ENCODE data around the gene ERC2.
A peak's percentile ranks its signal among the peaks of the same experiment; 100 is the strongest.

ERC2 gene

GRCh38 chr3:56001537-56001936 is 466.7 kb downstream of the ERC2 start:
- no peak for DNase-seq (ENCODE audit: low spot score)

GRCh38 chr3:55989366-55989765 is 478.9 kb downstream of the ERC2 start:
- no peak for DNase-seq (ENCODE audit: low spot score)

- DNase-seq (ENCODE audit: low spot score), result peak; percentile 18
Observed at GRCh38 chr3:55988905-55989304, 479.4 kb downstream of the ERC2 start.

GRCh38 chr3:55984626-55985025 is 483.6 kb downstream of the ERC2 start:
- DNase-seq (ENCODE audit: low spot score), result peak; percentile 18

- peak; percentile 14 for DNase-seq (ENCODE audit: low spot score)
Observed at GRCh38 chr3:55978953-55979352, 489.3 kb downstream of the ERC2 start.

GRCh38 chr3:55974421-55975165 is 493.7 kb downstream of the ERC2 start:
- DNase-seq (ENCODE audit: low spot score), result no peak

- DNase-seq (ENCODE audit: low spot score), result no peak
Observed at GRCh38 chr3:55969634-55970033, 498.6 kb downstream of the ERC2 start.

- no peak for DNase-seq (ENCODE audit: low spot score)
Observed at GRCh38 chr3:55968331-55968730, 499.9 kb downstream of the ERC2 start.

- no peak for DNase-seq (ENCODE audit: low spot score)
Observed at GRCh38 chr3:55966566-55966965, 501.7 kb downstream of the ERC2 start.

GRCh38 chr3:55965776-55966175 is 502.5 kb downstream of the ERC2 start:
- no peak for DNase-seq (ENCODE audit: low spot score)

GRCh38 chr3:55964491-55964985 is 503.7 kb downstream of the ERC2 start:
- no peak for DNase-seq (ENCODE audit: low spot score)

GRCh38 chr3:55963601-55964000 is 504.7 kb downstream of the ERC2 start:
- no peak for DNase-seq (ENCODE audit: low spot score)

- no peak for DNase-seq (ENCODE audit: low spot score)
Observed at GRCh38 chr3:55959471-55960080, 508.7 kb downstream of the ERC2 start.

GRCh38 chr3:55958605-55959004 is 509.7 kb downstream of the ERC2 start:
- DNase-seq (ENCODE audit: low spot score), result no peak

GRCh38 chr3:55955891-55956477 is 512.3 kb downstream of the ERC2 start:
- no peak for DNase-seq (ENCODE audit: low spot score)

GRCh38 chr3:55951388-55951787 is 516.9 kb downstream of the ERC2 start:
- DNase-seq (ENCODE audit: low spot score), result no peak

GRCh38 chr3:55947406-55947805 is 520.9 kb downstream of the ERC2 start:
- no peak for DNase-seq (ENCODE audit: low spot score)

GRCh38 chr3:55946574-55947160 is 521.6 kb downstream of the ERC2 start:
- no peak for DNase-seq (ENCODE audit: low spot score)

- DNase-seq (ENCODE audit: low spot score), result no peak
Observed at GRCh38 chr3:55942868-55943267, 525.4 kb downstream of the ERC2 start.

- DNase-seq (ENCODE audit: low spot score), result no peak
Observed at GRCh38 chr3:55939287-55939686, 529.0 kb downstream of the ERC2 start.

GRCh38 chr3:55937301-55937700 is 531.0 kb downstream of the ERC2 start:
- no peak for DNase-seq (ENCODE audit: low spot score)

- no peak for DNase-seq (ENCODE audit: low spot score)
Observed at GRCh38 chr3:55936549-55937052, 531.7 kb downstream of the ERC2 start.

All from SK-N-DZ (cell line).